ENCODE data around the gene LYRM2.

- TF ChIP-seq POLR2AphosphoS5 (IDR thresholded peaks at IDR 0.05) (no peak), CTCF (IDR thresholded peaks at IDR 0.05) (peak; percentile 46 to 57)
These were observed 28.4 kb downstream of the LYRM2 start for GRCh38 chr6:89610149-89610642.

Data from suprapubic skin (tissue), 3 donors.